H1 (cell line): Measurements from ENCODE around the gene SNAP47. TPM values are rescaled to one million over a fixed set of nuclear protein-coding genes. Genes with fewer than 3 reads are reported as not detected.

ENCODE experiments used
- CTCF ChIA-PET: fragments of 300-600 bp; sonication (Branson Sonifier 250); formaldehyde crosslinking; loops from one replicate; lab custom pipeline; 2021; ENCODE audit not compliant: partially characterized antibody; lab: Charles Lee
- POLR2A ChIA-PET: fragments of 300-600 bp; sonication (Branson Sonifier 250); formaldehyde crosslinking; loops from one replicate; lab custom pipeline; 2021; ENCODE audit warnings: inconsistent platforms; ENCODE audit not compliant: partially characterized antibody; lab: Charles Lee
- DNase-seq, 2 experiments: peaks; one replicate each; pipeline versions ENCODE4 v3.0.0 to v3.0.0-alpha.2; 2010 to 2022; ENCODE audit warnings: low spot score in 2 of 2, low read depth in 1 of 2, mixed read lengths in 1 of 2
- FAIRE-seq: peaks from 2 replicates; lab custom pipeline; 2011; peaks lifted over from hg19 to GRCh38; lab: Jason Lieb, UNC
- H2AFZ ChIP-seq: 2 replicates; pipeline ENCODE4 v1.8.1; 2012; ENCODE audit warnings: low read length, inconsistent platforms
- H2AK5ac ChIP-seq: 2 replicates; pipeline ENCODE4 v1.6.1; 2013; ENCODE audit warnings: low read depth, low read length
- H2BK120ac ChIP-seq: replicated peaks from 2 replicates; pipeline ENCODE3; 2013; ENCODE audit warnings: low read depth, low read length, inconsistent platforms
- H2BK12ac ChIP-seq: 2 replicates; pipeline ENCODE4 v1.6.1; 2013; ENCODE audit warnings: low read depth, low read length
- H2BK15ac ChIP-seq: 2 replicates; pipeline ENCODE4 v1.6.1; 2013; ENCODE audit warnings: low read length
- H2BK20ac ChIP-seq: 2 replicates; pipeline ENCODE4 v1.6.1; 2013; ENCODE audit warnings: low read length
- H2BK5ac ChIP-seq: 2 replicates; pipeline ENCODE4 v1.6.1; 2013; ENCODE audit warnings: low read depth, low read length
- H3K14ac ChIP-seq: 2 replicates; pipeline ENCODE4 v1.6.1; 2013; ENCODE audit warnings: inconsistent platforms; ENCODE audit not compliant: insufficient read length
- H3K18ac ChIP-seq: 2 replicates; pipeline ENCODE4 v1.6.1; 2013; ENCODE audit warnings: low read length; ENCODE audit errors: extremely low read depth
- H3K23ac ChIP-seq: 2 replicates; pipeline ENCODE4 v1.6.1; 2013; ENCODE audit warnings: inconsistent platforms; ENCODE audit not compliant: insufficient read length
- H3K23me2 ChIP-seq: 2 replicates; pipeline ENCODE4 v1.6.1; 2013; ENCODE audit warnings: low read depth, low read length
- H3K27ac ChIP-seq: 2 replicates; pipeline ENCODE4 v1.6.1; 2011; ENCODE audit warnings: low read depth, low read length, inconsistent platforms
- H3K27me3 ChIP-seq, 4 experiments: replicated peaks in 1 of 4; 1 replicate in 1 of 4; 2 replicates in 3 of 4; pipeline versions ENCODE4 v1.6.1 to v1.8.1; 2011 to 2013; ENCODE audit warnings: low read length in 3 of 4, mild to moderate bottlenecking in 3 of 4, inconsistent platforms in 2 of 4, mixed read lengths in 2 of 4, moderate library complexity in 1 of 4; ENCODE audit not compliant: control insufficient read depth in 3 of 4, insufficient read depth in 3 of 4; ENCODE audit errors: extremely low read depth in 1 of 4
- H3K36me3 ChIP-seq, 4 experiments: 2 replicates each; pipeline versions ENCODE4 v1.6.1 to v1.8.1; 2011 to 2013; ENCODE audit warnings: mild to moderate bottlenecking in 4 of 4, low read length in 3 of 4, moderate library complexity in 2 of 4, control low read depth in 1 of 4, inconsistent platforms in 1 of 4; ENCODE audit not compliant: insufficient read depth in 4 of 4, control insufficient read depth in 2 of 4
- H3K4ac ChIP-seq: replicated peaks from 2 replicates; pipeline ENCODE3; 2013; ENCODE audit warnings: low read length, low read depth, mixed read lengths, inconsistent platforms; ENCODE audit not compliant: insufficient read length
- H3K4me1 ChIP-seq, 4 experiments: replicated peaks in 1 of 4; 1 replicate in 1 of 4; 2 replicates in 3 of 4; pipeline versions ENCODE4 v1.6.1 to v1.8.1; 2011 to 2013; ENCODE audit warnings: low read length in 3 of 4, inconsistent platforms in 2 of 4, mixed read lengths in 1 of 4; ENCODE audit not compliant: insufficient read depth in 4 of 4, control insufficient read depth in 3 of 4
- H3K4me2 ChIP-seq, 2 experiments: 2 replicates each; pipeline versions ENCODE4 v1.6.1 to v1.8.1; 2011 to 2013; ENCODE audit warnings: low read depth in 2 of 2, low read length in 2 of 2, control low read depth in 1 of 2, inconsistent platforms in 1 of 2, mild to moderate bottlenecking in 1 of 2; ENCODE audit not compliant: insufficient read depth in 1 of 2
- H3K4me3 ChIP-seq, 4 experiments: fragments of 200-600, 300-600 bp in 1 of 4; sonication (generic), shearing (Covaris generic), sonication (Bioruptor Twin) in 1 of 4; 2 replicates each; pipeline versions ENCODE4 v1.5.1 to v1.8.1; 2011 to 2016; ENCODE audit warnings: low read length in 4 of 4, low read depth in 3 of 4, control low read depth in 2 of 4, inconsistent platforms in 2 of 4, mild to moderate bottlenecking in 2 of 4, mixed read lengths in 1 of 4, moderate library complexity in 1 of 4; ENCODE audit not compliant: insufficient read depth in 2 of 4; ENCODE audit errors: extremely low read depth in 1 of 4
- H3K56ac ChIP-seq: replicated peaks from 2 replicates; pipeline ENCODE3; 2013; ENCODE audit warnings: low read depth, mild to moderate bottlenecking, mixed read lengths, low read length, inconsistent platforms; ENCODE audit not compliant: insufficient read length
- H3K79me1 ChIP-seq: 2 replicates; pipeline ENCODE4 v1.6.1; 2013; ENCODE audit warnings: low read depth, low read length, control low read depth
- H3K79me2 ChIP-seq, 2 experiments: 2 replicates each; pipeline versions ENCODE4 v1.6.1 to v1.8.1; 2012 to 2013; ENCODE audit warnings: low read length in 2 of 2, mild to moderate bottlenecking in 2 of 2, inconsistent platforms in 1 of 2; ENCODE audit not compliant: insufficient read depth in 2 of 2, control insufficient read depth in 1 of 2
- H3K9ac ChIP-seq, 4 experiments: replicated peaks in 1 of 4; 1 replicate in 1 of 4; 2 replicates in 3 of 4; pipeline versions ENCODE4 v1.6.1 to v1.8.1; 2011 to 2013; ENCODE audit warnings: low read depth in 3 of 4, low read length in 3 of 4, control low read depth in 2 of 4, mild to moderate bottlenecking in 2 of 4, moderate library complexity in 2 of 4, inconsistent platforms in 1 of 4; ENCODE audit errors: extremely low read depth in 1 of 4
- H3K9me3 ChIP-seq, 2 experiments: 2 replicates each; pipeline versions ENCODE4 v1.6.1 to v1.8.1; 2012 to 2013; ENCODE audit warnings: mild to moderate bottlenecking in 2 of 2, moderate library complexity in 2 of 2, control low read depth in 1 of 2, inconsistent platforms in 1 of 2, low read depth in 1 of 2, low read length in 1 of 2, mixed read lengths in 1 of 2; ENCODE audit not compliant: insufficient read depth in 2 of 2
- H4K20me1 ChIP-seq, 2 experiments: replicated peaks in 1 of 2; 2 replicates each; pipeline versions ENCODE3 to v1.8.1; 2011 to 2013; ENCODE audit warnings: inconsistent platforms in 2 of 2, low read length in 2 of 2, mild to moderate bottlenecking in 1 of 2; ENCODE audit not compliant: insufficient read depth in 2 of 2, control insufficient read depth in 1 of 2
- H4K5ac ChIP-seq: 2 replicates; pipeline ENCODE4 v1.6.1; 2013; ENCODE audit warnings: low read length, low read depth, mixed read lengths, inconsistent platforms; ENCODE audit not compliant: insufficient read length
- H4K8ac ChIP-seq: 2 replicates; pipeline ENCODE4 v1.8.0; 2013; ENCODE audit warnings: mild to moderate bottlenecking, moderate library complexity, low read length, inconsistent platforms; ENCODE audit not compliant: insufficient read depth; ENCODE audit errors: extremely low read depth
- H4K91ac ChIP-seq: replicated peaks from 2 replicates; pipeline ENCODE3; 2013; ENCODE audit warnings: low read length, mixed read lengths, inconsistent platforms; ENCODE audit not compliant: insufficient read length
- CBX5 ChIP-seq: fragments of 300-800, 300-1000 bp; sonication (generic); IDR thresholded peaks from 2 replicates; pipeline ENCODE4 v1.7.1; 2016; ENCODE audit warnings: antibody characterized with exemption, low read length, low read depth
- HDAC2 ChIP-seq, 2 experiments: fragments of 300-600 bp in 1 of 2; sonication (generic) in 1 of 2; IDR thresholded peaks; 2 replicates each; pipeline ENCODE4 v1.6.1; 2011 to 2012; ENCODE audit warnings: low read depth in 2 of 2, low read length in 2 of 2, mild to moderate bottlenecking in 2 of 2, moderate library complexity in 2 of 2, borderline replicate concordance in 1 of 2, inconsistent platforms in 1 of 2
- MAFK ChIP-seq: IDR thresholded peaks from 2 replicates; pipeline ENCODE4 v1.6.1; 2012; ENCODE audit warnings: low read depth, mild to moderate bottlenecking, improper control_type of control experiment, low read length
- RFX5 ChIP-seq: IDR thresholded peaks from 2 replicates; pipeline ENCODE4 v1.6.1; 2011; ENCODE audit warnings: low read depth, low read length, improper control_type of control experiment, borderline replicate concordance
- SIRT6 ChIP-seq: IDR thresholded peaks from one replicate; pipeline ENCODE4 v1.7.1; 2012; ENCODE audit warnings: low read length, inconsistent platforms
- TCF12 ChIP-seq: IDR thresholded peaks from 2 replicates; pipeline ENCODE4 v1.6.1; 2011; ENCODE audit warnings: low read depth, mild to moderate bottlenecking, low read length
- WGBS, 2 experiments: shearing (Covaris generic) in 1 of 2; methylation state at CpG; one replicate each; pipeline versions ENCODE4 v1.1.6 to v1.1.7; 2013 to 2015; ENCODE audit warnings: low lambda C conversion rate in 2 of 2, mixed read lengths in 2 of 2, inconsistent platforms in 1 of 2, low coverage in 1 of 2, missing lambda C conversion rate in 1 of 2; ENCODE audit not compliant: insufficient replicate concordance in 2 of 2, insufficient coverage in 1 of 2, insufficient read length in 1 of 2; ENCODE audit errors: extremely low coverage in 1 of 2, missing lambda C conversion rate in 1 of 2; 5-methylcytosine and 5-hydroxymethylcytosine counted together
- polyA plus RNA-seq, 7 experiments: library from polyadenylated mRNA; depleted of rRNA in 3 of 7; stranded (reverse) in 5 of 7; unstranded in 2 of 7; fragments of >200 nt in 5 of 7; fragments of 200-250 nt in 2 of 7; gene quantifications; 1 replicate in 5 of 7; 2 replicates in 1 of 7; 4 replicates in 1 of 7; pipeline versions ENCODE4 v1.2.1 to v1.2.3, GENCODE V29; 2011 to 2013; ENCODE audit warnings: missing spikeins in 2 of 7, mixed read lengths in 2 of 7
- total RNA-seq: library from RNA; stranded (reverse); fragmentation: NEBNext Ultra II Directional; extraction: Animal tissue kit (Norgen Biotek cat#: 25700); gene quantifications from 2 replicates; pipeline ENCODE4 v1.2.1, GENCODE V29; 2021

Gene SNAP47
- total and polyA plus RNA-seq, 2 of the 8 experiments (the other 6 are each of a cell fraction or from before 2014, with no cell fraction given) = 37.6 to 42.2 TPM

- Histone ChIP-seq H4K91ac (no peak overlapping the region), H3K4me1 (peaks cover 0 to 36% (median 25%) of the 10 kb centered on the region in 4 experiments; a peak in 6 of 7 replicates), H4K20me1 (peaks cover 0 to 6% of the 10 kb centered on the region in 2 experiments), H3K14ac (no peak overlapping the region), H3K27me3 (peaks cover 4 to 33% (median 25%) of the 10 kb centered on the region in 4 experiments; a peak in 6 of 7 replicates), H2BK15ac (no peak overlapping the region), H3K56ac (no peak overlapping the region), H3K79me1 (no peaks in the 10 kb centered on the region), H2BK120ac (no peak overlapping the region), H4K8ac (no peak overlapping the region), H3K23ac (no peak overlapping the region), H3K4ac (no peak overlapping the region), H2AFZ (no peak overlapping the region), H3K4me2 (no peak overlapping the region), H3K9ac (no peak overlapping the region), H3K36me3 (no peaks in the 10 kb centered on the region), H4K5ac (no peak overlapping the region), H3K4me3 (no peak overlapping the region), H3K79me2 (no peaks in the 10 kb centered on the region), H2AK5ac (no peak overlapping the region), H3K18ac (no peak overlapping the region), H2BK12ac (no peak overlapping the region), H3K9me3 (no peaks in the 10 kb centered on the region), H3K23me2 (peaks cover 13% of the 10 kb centered on the region), H2BK20ac (no peak overlapping the region), H3K27ac (no peak overlapping the region), H2BK5ac (no peak overlapping the region)
- ChIA-PET CTCF (interaction anchor here (0.9 to 3.6 kb wide), 4 partner anchors 28 to 164 kb away, joined by 3 to 19 read pairs (median 8); no protein-coding TSS in a partner anchor), POLR2A (interaction anchor here (0.8 kb wide), 1 partner anchor 58 kb away, joined by 3 read pairs; no protein-coding TSS in a partner anchor)
- WGBS, 2 experiments = 94% methylated on average over 4 of the region's 4 CpGs; no CpG with 5 or more reads in 1 of the 2 experiments
- FAIRE-seq (no peak), DNase-seq (no peak)
- TF ChIP-seq TCF12 = no peak
- TF ChIP-seq RFX5 = no peak
- TF ChIP-seq SIRT6 = no peak
- TF ChIP-seq CBX5 = no peak
- TF ChIP-seq HDAC2 (IDR thresholded peaks at IDR 0.05; ENCODE audit: borderline replicate concordance in 1 of 2, low read depth in 2 of 2, low read length in 2 of 2) = no peak
- TF ChIP-seq MAFK = no peak
Measured at GRCh38 chr1:227790868-227791267, 55.6 kb downstream of the SNAP47 start.
